ENCODE measurements around the gene CCNY.
"Not testable (repeated sequence)": the region's sequence is repeated elsewhere in the genome, so short reads cannot be mapped to it uniquely, and the experiment has no call there.

CCNY gene

DNA sequence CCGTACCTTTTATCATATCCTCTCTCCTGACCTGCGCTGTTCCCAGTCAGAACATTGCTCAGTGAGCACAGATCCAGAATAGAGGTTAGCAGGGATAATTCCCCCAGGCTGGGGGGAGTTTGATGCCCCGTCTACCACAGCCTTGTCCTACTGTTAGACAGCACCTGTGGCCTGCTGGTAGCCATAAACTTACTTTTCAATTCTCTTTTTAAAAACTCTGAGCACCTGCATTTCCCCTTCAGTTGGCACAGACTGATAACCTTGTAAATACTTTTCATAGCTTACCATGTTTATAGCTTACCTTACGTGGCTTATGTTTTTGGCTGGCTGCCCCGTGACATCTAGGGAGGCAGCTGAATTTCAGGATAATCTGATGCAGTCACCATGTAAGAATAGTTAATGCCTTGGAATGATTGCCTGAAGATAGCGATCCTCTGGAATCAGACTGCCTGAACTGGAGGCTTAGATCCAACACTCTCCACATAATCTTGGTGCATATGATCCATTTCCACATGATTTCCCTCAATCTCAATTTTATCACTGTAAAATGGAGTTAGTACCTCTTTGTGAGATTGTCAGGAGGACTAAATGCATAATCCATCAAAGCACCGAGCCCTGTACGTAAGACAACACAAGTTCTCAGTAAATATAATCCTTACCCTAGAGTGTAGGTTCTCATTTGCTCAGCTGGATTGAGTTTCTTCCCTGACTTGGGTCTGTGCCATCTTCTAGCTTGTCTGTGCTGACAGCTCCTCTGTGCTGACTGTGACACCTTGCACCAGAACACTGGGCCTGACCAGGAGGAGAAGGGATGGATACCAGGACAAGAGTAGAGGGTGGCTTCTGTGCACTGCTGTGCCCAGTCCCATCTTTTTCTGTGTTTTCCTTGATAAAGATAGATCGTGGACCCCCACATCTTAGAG is 157.1 kb downstream of the CCNY start:
- peak; percentile 33 for DNase-seq

DNA sequence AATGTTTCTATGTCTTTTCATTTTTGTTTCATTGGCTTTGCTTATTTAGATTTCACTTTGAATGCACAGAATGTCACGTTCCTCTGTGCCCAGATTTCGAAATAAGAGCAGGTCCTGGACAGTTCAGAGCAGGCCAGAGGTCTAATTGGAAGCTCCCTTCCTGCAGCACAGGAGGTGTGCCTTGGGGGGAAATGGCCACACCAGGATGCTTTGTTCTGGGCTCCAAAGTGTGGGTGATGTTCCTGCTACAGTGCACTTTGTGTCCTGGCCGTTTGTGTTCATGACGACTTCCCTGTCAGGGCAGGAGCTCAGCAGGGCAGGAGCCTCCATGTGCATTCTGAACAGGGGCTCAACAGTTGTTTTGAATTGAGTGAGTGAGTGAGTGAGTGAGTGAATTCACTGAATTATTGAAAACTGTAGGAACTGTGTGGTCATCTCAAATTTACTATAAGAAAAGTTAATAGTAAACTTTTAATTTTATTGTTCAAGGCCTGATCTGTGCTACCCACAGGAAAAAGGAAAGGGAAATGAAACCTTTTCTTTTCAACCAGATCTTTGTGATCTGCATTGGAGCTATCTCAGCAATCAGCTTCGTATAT is 159.3 kb downstream of the CCNY start:
- peak; percentile 42 for DNase-seq

DNA sequence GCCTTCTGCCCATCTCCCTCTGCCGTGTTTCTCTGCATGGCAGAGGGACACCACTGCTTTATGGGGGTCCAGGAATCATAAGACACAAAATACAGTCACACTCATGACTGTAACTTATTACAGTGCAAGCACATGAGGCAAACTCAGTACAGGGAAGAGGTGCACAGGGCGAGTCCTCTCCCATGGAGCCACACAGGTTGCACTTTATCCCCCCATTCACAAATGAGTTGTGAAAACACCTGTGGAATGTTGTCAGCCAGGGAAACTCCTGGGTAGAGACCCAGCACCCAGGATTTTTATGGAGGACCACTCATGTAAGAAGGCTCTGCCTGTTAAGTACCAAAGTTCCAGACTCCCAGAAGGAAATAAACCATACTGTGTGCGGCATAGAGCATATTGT is 161.6 kb downstream of the CCNY start:
- no peak for DNase-seq

DNA sequence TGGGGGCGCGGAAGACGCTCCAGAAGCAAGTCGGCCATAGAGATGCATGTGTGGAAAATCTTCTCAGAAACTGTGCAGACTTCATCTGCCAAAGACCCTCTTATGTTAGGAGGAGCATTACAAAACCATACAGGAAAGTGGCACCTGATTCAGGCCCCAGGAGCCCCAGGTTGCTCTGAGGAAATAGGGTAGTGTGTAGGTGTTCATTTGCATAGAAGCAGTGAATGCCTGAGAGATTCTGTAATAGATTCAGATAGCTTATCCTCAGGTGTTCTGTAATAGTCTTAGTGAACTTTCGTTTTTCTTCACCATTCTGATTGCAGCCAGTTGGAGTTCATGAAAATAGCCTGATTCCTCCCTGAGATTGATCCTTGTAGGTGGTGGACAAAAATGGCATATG is 162.4 kb downstream of the CCNY start:
- DNase-seq: no peak

DNA sequence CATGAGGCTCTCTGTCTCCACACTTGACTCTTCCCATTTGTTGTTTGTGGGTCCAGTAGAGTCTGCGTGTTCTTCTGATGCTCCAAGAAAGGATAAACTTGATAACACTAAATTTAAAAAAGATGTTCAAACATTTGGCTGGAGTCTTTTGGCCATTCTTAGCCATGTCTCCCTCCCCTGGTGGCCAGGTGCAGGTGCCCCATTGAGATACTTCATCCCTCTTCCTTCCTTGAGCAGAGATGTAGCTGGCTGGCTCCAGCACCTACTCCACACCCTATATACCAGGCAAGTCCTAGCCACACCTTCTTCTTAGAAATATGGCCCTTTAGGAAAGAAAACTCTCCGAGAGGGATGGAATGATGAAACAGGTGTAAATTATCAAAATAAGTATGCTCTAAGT is 165.6 kb downstream of the CCNY start:
- DNase-seq: peak; percentile 8

DNA sequence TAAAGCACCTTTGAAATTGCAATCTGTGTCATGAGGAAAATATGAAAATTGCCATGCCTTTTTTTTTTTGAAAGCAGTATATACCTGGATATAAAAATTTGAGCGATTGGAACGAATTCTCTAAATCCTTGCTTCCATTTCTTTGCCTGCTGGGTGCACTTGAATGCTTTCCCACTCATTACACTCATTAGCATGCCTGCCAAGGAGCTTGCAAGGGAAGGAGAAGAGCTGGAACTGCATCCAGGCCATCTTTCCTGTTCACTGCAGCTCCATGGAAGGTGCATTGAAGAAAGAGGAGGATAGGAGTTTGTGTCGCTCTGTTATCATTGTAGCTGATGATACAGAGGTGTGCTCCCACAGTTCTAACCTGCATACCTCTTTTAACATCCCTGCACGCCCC is 166.4 kb downstream of the CCNY start:
- DNase-seq: no peak

DNA sequence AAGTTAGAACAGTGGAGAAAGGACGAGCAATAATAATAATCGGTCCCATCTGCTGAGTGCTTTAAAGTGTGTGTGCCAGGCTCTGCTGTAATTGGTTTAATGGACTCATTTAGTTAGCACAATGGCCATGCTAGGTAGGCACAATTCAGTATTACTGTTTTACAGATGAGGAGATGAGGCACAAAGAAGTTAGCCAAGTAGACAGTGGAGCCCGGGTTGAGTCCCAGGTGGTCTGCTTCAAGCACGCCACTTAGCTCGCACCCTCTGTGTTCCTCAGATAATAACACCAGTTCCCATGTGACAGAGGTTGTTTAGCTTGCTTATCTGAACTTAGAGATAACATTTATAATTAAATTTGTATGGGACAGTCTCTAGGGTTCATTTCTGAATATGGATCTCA is 167.3 kb downstream of the CCNY start:
- peak; percentile 63 for DNase-seq

DNA sequence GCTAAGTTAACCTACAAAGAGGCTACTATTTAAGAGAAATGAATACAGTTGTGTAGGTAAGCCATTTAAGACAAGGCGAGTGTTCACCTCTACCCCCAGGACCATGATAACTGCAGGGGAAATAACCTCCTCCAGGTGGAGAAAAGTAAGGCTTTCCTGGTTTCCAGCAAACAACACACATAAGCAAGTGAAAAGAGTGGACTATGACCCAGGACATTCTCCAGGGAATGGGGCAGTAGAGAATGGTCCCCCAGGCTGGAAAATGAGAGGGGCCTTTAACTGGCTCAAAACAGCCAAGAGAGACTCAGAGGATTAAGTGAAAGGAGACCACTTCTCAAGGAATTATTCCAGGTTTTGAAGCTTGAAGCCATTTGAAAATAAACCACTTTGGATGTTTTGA is 167.8 kb downstream of the CCNY start:
- peak; percentile 18 for DNase-seq

DNA sequence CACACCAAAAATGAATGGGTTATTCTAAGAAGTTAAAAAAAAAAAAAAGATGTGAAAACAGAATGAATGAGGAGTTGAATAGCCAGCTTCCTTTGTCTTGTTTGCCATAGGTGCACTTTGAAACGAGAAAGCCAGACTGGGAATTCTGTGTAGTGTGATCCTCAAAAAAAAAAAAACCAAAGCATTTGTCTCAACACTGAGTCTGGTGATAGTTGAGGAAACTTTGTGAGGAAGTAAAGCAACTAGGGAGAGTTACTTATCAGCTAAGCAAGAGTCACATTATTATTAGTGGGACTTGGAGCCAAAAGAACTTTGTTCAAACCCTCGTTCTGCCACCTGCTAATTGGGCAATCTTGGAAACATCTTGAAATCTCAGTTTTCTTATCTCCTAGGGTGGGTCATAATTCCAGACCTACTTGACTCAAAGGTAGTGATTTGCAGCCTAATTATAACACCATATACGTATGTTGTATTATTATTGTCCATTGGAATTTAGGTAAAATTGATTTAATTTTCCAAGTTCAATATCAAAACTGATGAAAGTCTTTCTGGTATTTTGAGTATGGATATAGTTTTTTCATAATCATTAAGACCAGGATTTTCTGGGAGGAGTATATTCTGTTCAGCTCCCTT is 169.0 kb downstream of the CCNY start:
- DNase-seq: no peak

DNA sequence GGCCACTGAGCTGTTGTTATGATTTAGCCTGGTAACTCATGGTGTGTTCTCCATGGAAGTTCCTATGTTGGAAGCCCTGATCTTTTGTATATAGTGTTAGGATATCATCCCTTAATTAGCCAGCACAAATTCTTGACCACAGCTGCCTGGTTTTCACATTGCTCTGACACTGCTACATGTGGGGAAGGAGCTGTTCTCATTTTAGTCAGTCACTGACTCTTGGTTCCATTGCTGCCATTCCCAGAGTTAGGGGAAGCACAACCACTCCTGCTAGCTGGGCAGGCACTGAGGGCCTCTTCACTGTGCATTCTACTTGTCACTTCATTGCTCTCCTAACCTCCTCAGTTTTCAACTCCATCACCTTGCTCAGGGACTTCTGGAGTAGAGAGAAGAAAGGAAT is 170.4 kb downstream of the CCNY start:
- no peak for DNase-seq

DNA sequence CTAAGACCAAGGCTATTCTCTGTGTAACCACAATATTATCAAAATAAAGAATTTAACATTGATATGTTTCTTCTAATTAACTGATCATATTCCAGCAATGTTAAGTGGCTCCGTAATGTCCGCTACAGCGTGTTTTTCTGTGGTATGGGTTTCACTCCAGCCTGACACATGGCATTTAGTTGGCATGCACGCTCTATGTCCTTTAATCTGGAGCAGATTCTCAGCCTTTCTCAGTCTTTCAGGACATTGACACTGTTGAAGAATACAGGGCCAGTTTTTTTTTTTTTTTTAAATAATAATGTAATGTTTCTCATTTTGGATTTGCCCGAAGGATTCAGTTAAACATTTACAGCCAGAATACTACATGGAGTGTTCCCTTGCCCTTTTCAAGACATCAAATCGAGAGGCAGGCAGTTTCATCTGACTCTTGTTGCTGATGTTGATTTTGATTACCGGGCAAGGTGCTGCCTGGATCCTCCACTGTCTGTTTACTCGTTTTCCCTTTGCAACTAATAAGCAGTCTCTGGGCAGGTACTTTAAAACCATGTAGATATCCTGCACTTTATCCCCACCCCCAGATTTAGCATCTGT is 171.3 kb downstream of the CCNY start:
- DNase-seq: no peak

DNA sequence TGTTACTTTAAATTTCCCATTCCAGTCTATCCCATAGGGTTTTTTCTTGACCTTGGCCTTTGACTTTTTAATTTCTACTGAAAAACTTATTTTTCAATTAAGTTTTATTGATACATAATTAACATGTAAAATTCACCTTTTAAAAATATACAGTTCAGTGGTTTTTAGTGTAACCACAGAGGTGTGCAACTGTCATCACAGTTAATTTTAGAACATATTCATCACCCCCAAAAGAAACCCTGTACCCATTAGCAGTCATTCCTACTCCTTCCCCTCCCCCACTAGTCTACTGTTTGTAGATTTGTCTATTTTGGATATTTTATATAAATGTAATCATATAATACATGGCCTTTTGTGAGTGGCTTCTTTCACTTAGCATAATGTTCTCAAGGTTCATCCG is 172.3 kb downstream of the CCNY start:
- DNase-seq: no peak

DNA sequence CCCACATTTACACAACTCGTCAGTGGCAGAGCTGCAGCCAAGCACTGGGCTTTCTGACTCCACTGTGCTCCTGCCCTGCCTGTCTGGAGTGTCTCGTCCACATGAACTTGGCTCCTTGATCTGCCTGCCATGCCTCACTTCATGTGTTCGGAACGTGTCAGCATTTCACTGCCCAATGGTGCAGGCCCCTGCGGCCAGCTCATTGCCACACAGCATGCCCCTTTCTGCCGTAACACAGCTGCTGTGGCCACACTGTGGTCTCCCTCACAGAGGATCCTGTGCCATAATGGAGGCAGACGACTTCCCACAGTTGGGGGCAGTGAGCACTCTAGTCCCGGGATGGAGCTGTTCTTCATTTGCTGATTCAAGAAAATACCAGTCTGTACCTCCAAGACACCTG is 174.6 kb downstream of the CCNY start:
- no peak for DNase-seq

DNA sequence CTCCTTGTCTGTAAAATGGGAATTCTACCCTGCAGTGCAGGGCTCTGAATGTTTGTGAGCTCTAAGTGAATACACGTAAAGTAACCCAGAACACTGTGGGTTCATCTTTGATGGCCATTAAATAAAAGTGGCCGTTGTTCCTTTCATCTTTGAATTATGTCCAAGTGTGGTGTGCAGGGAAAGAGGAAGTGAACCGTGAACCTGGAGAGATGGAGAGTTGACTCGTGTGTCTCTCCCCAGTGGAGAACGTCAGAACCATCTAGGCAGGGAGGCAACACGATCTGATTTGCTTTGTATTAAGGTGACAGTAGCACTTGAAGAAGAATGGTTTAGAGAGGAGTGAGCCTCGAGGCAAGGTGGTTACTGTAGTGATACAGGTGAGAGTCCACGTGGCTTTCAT is 175.3 kb downstream of the CCNY start:
- no peak for DNase-seq

DNA sequence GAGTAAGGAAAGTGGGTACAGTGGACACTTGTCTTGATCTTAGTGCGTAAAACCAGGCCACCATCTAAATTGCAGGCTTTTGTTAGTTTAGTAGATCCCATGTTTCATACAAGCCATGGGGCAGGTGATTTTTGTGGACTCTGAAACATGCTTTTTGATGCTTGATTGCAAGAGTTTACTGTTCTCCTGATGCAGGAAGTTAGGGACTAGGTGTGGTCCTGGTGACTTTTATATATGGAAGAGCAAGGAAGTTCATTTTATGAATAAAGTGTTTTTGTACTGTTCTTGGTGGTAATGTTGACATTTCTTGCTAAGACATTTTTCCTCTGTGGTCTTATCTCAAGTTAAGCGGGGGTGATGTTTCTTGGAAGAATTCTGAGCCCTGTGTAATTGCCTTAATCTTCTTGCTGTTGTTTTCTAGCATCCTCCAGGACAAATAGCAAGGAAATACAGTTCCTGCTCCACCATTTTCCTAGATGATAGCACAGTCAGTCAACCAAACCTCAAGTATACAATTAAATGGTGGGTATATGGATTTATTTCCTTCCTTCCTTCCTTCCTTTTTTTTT is 179.9 kb downstream of the CCNY start:
- no peak for DNase-seq

DNA sequence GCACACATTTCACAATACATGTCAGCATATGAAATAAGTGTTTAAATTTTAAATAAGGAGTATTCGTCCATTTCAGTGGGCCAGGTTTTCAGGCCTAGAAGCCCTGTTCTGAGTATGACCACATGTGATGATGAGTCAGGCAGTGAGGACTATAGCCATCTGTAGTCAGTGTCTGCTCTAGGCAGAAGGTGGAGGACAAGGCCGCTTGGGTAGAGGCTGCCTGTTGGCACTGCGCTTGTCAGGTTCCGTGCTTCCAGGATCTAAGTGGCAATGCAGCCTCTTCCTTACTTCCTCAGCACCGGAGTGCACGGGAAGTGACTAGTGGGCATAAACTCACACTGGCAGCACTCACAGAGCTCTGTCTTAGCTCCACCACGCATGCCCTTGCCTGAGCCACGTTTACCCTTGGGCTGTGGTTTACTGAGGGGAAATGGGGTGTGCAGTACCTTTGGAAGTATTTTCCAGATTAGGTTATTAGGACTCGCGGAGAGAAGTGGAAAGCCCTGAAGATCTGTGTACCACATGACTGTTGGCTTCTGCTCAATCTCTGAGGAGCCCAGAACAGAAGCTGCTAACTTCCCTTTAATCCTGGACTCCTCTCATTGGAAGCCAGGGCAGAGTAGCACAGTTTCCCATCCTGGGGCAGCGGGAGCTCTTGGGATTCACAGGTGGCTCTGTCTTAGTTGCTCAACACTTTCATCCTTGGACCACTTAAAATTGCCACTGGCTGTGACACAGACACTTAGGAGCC is 181.3 kb downstream of the CCNY start:
- DNase-seq: no peak

DNA sequence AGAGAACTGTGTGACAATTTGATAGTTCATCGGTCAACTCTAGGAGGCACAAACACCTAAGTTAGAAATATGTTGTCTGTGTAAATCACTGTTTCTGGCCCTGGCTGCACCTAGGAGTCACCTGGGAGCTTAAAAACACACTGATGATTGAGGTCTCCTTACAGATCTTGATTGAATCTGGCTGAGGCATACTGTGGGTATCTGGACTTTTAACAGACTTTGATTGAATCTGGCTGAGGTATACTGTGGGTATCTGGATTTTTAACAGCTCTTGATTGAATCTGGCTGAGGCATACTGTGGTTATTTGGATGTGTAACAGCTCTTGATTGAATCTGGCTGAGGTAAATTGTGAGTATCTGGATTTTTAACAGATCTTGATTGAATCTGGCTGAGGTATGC is 181.9 kb downstream of the CCNY start:
- not testable (repeated sequence) for DNase-seq

DNA sequence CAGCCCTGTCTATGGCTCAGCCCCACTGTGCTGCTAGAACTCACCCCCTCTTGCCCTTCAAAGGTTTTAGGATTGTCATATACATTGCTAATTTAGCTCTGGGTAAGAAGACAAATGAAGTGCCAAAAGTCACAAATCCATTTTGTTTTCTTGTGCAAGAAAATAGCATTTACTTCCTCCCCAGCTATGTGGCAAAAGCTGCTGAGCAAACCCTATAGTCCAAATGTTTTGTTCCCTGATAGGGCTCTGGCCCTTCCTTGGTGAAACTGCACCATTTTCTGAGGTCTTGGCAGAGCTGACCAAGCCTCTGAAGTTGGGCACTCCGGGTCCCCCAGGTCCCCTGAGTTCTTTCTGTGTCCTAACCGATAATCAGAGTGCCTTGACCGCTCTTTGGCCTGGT is 184.7 kb downstream of the CCNY start:
- no peak for DNase-seq

DNA sequence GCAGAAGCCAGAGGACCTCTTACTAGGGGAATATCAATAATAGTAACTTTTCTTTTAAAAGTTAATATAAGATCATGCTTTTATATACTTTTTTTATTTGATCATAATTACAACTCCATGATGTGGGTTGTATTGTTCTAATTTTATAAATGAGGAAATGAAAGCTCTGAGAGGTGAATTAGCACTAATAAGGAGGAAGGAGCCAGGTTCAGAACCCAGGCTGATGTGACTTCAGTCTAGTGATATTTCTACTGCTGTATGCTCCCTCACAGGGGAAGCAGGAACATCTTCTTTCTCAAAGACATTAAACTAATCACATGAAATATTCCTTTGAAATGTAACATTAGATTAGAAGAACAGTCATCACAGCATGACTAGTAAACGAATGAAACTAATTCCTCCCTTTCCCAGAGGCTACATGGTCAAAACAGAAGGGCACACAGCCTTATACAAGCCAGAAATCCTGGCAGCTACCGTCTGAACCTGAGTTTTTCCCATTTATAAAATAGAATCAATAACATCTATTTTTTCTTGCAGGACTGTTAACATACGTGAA is 187.4 kb downstream of the CCNY start:
- no peak for DNase-seq

DNA sequence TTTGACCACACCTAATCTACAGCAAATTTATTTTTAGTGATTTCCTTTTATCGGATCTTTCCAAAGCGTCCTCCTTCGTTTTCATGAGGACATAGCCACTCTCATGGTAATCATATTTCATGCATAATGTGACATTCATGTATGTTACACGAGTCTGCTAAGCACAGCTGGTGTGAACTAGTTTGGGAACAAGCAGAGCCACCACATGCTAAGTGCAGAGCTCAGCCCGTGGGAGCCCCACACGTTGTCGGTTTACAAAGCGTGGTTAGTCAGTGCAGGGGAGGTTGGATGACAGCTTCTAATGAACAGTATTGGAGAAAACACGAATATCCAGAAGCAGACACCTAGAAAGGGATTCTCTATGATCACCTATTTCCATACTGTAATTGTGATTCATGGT is 190.4 kb downstream of the CCNY start:
- DNase-seq: no peak

DNA sequence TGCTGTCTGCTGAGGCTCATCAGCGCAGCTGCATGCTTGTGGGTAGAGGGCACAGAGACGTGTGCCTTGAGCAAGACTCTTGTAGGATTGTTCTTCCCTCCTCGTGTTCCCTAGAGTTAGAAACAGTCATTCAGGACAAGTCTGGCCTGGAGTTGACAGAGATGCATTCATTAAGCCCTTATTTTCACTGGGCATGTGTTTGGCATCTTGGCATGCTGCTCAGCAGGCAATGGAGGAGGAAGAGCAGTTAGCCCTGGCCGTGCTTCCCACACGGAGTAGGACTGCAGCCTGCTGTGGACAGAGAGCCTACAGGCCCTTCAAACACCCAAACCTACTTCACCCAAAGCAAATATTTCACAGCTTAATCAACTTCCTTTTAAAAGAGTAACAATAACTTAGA is 195.8 kb downstream of the CCNY start:
- DNase-seq: no peak

DNA sequence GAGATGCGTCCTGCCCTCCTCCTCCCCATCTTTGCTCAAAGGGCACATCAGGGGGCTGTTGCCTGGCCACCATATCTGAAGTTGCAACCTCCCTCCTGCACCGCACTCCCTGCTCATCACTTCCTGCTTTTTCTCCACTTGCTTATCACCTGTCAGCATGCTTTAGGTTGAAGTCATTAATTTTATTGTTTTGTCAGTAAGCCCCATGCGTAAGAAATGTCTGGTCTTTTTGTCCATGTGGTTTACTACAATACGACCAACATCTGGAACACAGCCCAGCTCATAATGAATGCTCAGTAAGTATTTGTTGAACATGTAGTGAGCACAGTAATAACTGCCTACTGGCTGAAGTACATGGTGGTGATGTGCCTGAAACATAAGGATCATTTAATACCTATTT is 197.3 kb downstream of the CCNY start:
- peak; percentile 85 for DNase-seq
